ENCODE data around the gene MAST2. TPM values are rescaled to one million over a fixed set of nuclear protein-coding genes. Genes with fewer than 3 reads are reported as not detected.
"Not testable (repeated sequence)": the region's sequence is repeated elsewhere in the genome, so short reads cannot be mapped to it uniquely, and the experiment has no call there.

The MAST2 gene
- total and polyA plus RNA-seq, 3 donors from 2014 or later, result 88.4 to 158 (median 113) TPM

GRCh38 chr1:46056325-46056724 is 252.9 kb downstream of the MAST2 start:
- no peak for DNase-seq
- H3K36me3 ChIP-seq (ENCODE audit: low read depth, missing control alignments), result no peaks in the 10 kb centered on the region

DNA sequence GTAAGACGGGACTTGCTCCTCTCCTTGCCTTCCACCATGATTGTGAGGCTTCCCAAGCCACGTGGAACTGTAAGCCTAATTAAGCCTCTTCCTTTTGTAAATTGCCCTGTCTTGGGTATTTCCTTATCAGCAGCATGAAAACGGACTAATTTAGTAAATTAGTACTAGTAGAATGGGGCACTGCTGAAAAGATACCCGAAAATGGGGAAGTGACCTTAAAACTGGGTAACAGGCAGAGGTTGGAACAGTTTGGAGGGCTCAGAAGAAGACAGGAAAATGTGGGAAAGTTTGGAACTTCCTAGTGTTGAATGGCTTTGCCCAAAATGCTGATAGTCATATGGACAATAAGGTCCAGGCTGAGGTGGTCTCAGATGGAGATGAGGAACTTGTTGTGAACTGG is 253.8 kb downstream of the MAST2 start:
- H3K4me3 ChIP-seq; DNase-seq; H3K4me1 ChIP-seq; H3K36me3 ChIP-seq (ENCODE audit: low read depth, missing control alignments); H3K9me3 ChIP-seq; H3K27me3 ChIP-seq; intact Hi-C loops (cut with DNase I; ENCODE audit: low total_unique reads); H3K27ac ChIP-seq: not testable (repeated sequence)
- 85 to 89% methylated on average over 4 of the region's 4 CpGs for WGBS, 2 donors

More at GRCh38 chr1:46056325-46056724, 252.9 kb downstream of the MAST2 start:
- intact Hi-C loops (cut with DNase I; ENCODE audit: low total_unique reads), result no loop called here
- Histone ChIP-seq H3K4me1 (no peaks in the 10 kb centered on the region), H3K27ac (no peak overlapping the region), H3K27me3 (no peaks in the 10 kb centered on the region), H3K9me3 (no peaks in the 10 kb centered on the region), H3K4me3 (no peak overlapping the region)
- TF ChIP-seq POLR2A (IDR thresholded peaks at IDR 0.05) (no peak), CTCF (IDR thresholded peaks at IDR 0.05) (no peak)
- 97 to 98% methylated on average over 5 of the region's 5 CpGs for WGBS, 2 donors

DNA sequence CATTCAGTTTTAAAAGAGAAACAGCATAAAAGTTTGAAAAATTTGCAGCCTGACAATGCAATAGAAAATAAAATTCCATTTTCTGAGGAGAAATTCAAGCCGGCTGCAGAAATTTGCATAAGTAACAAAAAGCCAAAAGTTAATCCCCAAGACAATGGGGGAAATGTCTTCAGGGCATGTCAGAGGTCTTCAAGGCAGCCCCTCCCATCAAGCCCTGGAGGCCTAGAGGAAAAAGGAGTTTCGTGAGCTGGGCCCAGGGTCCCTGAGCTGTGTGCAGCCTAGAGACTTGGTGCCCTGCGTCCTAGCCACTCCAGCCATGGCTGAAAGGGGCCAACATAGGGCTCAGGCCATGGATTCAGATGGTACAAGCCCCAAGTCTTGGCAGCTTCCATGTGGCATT is 254.4 kb downstream of the MAST2 start:
- intact Hi-C loops (cut with DNase I; ENCODE audit: low total_unique reads), result no loop called here
- DNase-seq, result no peak
- no peaks in the 10 kb centered on the region for H3K27me3 ChIP-seq
- H3K9me3 ChIP-seq, result no peaks in the 10 kb centered on the region
- H3K36me3 ChIP-seq (ENCODE audit: low read depth, missing control alignments), result no peaks in the 10 kb centered on the region
- H3K4me3 ChIP-seq, result no peak overlapping the region
- 97 to 100% methylated on average over 3 of the region's 3 CpGs for WGBS, 2 donors
- no peaks in the 10 kb centered on the region for H3K4me1 ChIP-seq
- TF ChIP-seq CTCF (IDR thresholded peaks at IDR 0.05), result no peak
- no peak for TF ChIP-seq POLR2A (IDR thresholded peaks at IDR 0.05)
- no peak overlapping the region for H3K27ac ChIP-seq

DNA sequence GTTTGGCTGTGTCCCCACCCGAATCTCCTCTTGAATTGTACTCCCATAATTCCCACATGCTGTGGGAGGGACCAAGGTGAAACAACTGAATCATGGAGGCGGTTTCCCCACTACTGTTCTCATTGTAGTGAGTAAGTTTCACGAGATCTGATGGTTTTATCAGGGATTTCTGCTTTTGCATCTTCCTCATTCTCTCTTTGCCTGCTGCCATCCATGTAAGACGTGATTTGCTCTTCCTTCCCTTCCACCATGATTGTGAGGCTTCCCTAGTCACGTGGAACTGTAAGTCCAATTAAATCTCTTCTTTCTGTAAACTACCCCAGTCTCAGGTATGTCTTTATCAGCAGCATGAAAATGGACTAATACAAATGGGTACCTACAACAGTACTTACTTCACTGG is 255.5 kb downstream of the MAST2 start:
- WGBS, 2 donors, result 88 to 96% methylated on average over 5 of the region's 5 CpGs
- TF ChIP-seq CTCF (IDR thresholded peaks at IDR 0.05) (no peak), POLR2A (IDR thresholded peaks at IDR 0.05) (no peak)
- DNase-seq, result no peak
- Histone ChIP-seq H3K36me3 (ENCODE audit: low read depth, missing control alignments) (no peaks in the 10 kb centered on the region), H3K4me3 (no peak overlapping the region), H3K4me1 (no peaks in the 10 kb centered on the region), H3K27me3 (no peaks in the 10 kb centered on the region), H3K27ac (no peak overlapping the region), H3K9me3 (no peaks in the 10 kb centered on the region)
- intact Hi-C loops (cut with DNase I; ENCODE audit: low total_unique reads), result no loop called here

DNA sequence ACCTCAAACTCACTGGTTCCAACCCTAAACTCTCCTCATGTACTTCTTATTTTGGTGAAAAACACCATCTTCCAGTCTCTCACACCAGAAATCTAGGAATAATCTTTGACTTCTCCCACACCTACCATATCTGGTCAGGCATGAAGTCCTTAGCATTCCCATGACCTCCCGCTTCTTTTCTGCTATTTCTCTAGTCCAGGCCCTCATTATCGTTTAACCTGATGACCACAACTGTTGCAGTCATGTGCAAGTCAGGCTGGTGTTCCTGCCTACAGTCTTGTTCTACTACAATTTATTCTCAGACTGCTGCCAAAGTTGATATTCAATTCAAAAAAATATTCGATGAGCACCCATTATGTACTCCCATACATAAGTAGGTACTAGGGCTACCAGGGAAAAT is 257.7 kb downstream of the MAST2 start:
- Histone ChIP-seq H3K27me3 (no peaks in the 10 kb centered on the region), H3K27ac (no peak overlapping the region), H3K4me1 (no peaks in the 10 kb centered on the region), H3K36me3 (ENCODE audit: low read depth, missing control alignments) (no peaks in the 10 kb centered on the region), H3K9me3 (no peaks in the 10 kb centered on the region), H3K4me3 (no peak overlapping the region)
- 67 to 76% methylated on average over 3 of the region's 3 CpGs for WGBS, 2 donors
- intact Hi-C loops (cut with DNase I; ENCODE audit: low total_unique reads), result no loop called here
- TF ChIP-seq CTCF (IDR thresholded peaks at IDR 0.05), result no peak
- no peak for TF ChIP-seq POLR2A (IDR thresholded peaks at IDR 0.05)
- DNase-seq, result no peak

Measured in testis (tissue), 3 donors.